GM10266 (cell line): ENCODE results near the gene LHX6.

Source experiments
- DNase-seq: peaks from one replicate; pipeline ENCODE4 v3.0.0; 2012; ENCODE audit errors: extremely low spot score
- TF ChIP-seq, protein P1 (sequence below): IDR thresholded peaks from 2 replicates; pipeline ENCODE4 v1.5.1; 2012; ENCODE audit warnings: mild to moderate bottlenecking, low read depth; ENCODE audit not compliant: control insufficient read depth, insufficient read depth; ENCODE audit errors: missing control alignments

LHX6 gene

DNA sequence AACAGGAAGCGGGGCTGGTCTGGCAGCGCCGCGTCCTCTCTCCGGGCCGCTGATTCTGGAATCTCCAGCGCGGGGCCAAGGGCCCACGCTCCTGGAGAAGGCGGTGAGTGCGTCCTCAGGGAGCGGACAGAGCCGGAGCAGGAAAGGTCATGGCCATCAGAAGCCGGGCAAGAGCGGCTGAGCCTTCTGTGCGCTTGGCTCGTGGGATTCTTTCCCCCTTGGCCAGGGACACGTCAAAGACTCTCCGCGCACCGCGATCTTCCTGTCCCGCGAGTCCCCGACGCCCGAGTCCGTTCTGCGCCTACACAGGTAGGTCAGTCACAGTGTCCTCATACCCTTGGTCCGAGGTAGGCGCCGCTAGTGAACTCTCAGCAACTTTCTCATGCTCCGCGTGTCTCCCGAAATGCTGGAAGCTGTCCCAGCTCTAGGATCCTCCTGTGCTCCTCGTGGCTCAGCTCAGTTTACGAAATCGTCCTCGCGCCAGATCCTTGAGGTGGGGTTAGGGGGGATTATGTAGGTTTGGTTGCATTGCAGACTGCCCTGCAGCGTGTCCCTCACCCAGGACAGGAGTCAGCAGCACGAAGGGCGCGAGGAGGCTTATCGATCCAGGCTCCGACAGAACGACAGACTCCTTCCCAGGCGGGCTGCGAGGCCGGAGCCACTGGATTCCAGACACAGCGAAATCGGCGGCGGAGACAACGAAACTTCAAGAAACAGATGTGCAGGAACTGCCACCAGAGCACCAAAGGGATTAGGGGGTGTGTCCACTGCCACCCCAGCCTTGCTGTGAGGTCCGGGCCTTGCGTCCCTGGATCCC, 8.7 kb downstream of the LHX6 start:
- DNase-seq = peak; percentile 23
- TF ChIP-seq, protein P1, sequence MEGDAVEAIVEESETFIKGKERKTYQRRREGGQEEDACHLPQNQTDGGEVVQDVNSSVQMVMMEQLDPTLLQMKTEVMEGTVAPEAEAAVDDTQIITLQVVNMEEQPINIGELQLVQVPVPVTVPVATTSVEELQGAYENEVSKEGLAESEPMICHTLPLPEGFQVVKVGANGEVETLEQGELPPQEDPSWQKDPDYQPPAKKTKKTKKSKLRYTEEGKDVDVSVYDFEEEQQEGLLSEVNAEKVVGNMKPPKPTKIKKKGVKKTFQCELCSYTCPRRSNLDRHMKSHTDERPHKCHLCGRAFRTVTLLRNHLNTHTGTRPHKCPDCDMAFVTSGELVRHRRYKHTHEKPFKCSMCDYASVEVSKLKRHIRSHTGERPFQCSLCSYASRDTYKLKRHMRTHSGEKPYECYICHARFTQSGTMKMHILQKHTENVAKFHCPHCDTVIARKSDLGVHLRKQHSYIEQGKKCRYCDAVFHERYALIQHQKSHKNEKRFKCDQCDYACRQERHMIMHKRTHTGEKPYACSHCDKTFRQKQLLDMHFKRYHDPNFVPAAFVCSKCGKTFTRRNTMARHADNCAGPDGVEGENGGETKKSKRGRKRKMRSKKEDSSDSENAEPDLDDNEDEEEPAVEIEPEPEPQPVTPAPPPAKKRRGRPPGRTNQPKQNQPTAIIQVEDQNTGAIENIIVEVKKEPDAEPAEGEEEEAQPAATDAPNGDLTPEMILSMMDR = no peak

DNA sequence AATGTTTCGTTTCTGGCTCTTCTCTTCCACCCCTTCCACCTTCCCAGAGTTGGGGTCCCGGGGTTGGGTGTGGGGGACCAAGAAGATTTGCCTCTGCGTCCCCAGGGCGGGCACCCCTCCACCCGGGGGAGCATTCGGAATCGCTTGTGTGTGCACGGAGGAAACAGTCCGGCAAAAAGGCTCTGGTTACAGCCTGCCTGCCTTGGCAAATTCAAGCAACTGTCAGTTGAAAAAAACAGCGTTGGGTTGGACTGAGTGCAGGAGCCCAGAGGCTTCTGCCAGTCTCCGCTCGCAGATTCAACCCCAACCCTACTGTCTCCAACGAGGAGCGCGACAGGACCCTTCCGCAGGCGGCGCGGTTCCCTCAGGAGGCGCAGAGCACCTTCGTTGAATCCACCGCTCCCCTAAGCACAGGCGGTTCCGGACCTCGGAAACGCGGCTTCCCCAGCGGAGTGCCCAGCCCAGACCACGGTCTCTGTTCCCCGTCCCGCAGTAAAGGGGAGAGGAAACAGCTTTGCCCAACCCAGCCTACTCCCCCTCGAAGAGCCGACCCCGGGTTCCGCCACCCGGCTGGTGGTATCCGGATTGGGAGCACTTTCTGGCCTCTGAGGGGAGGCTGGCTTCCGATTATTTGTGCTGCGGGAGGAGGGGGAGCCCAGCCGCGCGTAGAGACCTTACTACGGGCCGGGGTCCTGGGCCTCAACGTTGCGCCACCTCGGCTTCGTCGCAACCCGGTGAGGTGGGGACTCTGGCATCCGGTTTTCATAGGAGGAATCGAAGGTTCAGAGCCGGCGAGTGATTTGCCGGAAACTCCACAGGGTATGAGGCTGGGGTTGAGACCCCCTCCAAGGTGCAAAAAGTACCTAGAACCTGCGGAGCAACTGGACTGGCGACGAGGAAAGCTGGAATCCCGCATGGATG, 9.6 kb downstream of the LHX6 start:
- no peak for DNase-seq
- TF ChIP-seq, protein P1 = no peak

DNA sequence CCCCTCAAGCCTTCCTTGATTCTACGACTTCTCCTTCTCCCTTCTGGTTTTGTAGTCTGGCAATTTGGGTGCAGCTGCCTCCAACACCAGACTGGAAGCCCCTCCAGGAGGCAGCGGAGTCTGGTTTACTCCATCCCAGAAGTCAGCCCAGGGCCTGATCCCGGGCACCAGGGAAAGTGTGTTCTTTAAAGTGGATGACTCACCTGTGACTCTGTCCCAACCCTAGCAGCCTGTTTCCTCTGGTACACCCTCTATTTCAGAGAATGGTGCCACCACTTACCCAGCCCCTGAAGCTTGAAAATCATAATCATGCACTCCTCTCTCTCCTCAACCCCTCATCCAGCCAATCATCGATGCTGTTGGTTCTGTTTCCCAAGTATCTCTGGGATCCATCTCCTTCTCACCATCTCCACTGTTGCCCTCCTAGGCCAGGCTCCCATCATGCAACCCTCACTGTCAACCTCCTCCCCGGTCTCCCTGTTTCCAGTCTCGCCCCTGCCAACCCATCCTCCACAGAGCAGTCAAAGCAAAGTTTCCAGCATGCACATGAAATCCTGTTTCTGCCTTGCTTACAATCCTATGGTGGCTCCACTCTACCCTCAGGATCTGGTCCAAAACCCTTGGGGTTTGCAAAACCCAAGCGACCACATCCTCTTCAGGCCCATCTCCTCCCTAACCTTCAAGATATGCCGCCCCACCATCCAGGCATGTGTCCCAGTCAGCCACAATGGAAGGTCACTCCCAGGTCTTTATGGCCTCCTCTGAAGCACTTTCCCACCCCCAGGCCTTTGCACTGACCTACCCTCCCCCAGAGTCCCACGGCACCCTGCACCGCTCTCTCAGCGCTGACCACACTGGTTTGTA, 10.5 kb downstream of the LHX6 start:
- no peak for DNase-seq

DNA sequence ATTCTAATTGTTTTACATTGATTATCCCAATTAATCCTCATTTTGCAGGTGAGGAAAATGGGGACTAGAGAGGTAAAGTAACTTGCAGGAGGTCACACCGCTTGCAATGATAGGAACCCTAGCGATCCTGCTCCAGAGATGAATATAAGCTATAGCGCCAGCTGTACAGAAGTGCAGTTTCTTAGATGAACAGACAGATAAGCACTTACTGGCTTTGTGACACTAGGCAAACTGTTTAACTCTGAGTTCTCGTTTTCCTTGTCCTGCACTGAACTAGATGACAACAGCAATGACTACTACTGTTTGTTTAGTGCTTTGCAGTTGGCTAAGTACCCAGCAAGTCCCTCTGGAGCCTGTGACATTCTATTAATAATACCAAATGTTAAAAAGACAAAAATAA, 11.1 kb downstream of the LHX6 start:
- no peak for DNase-seq
- TF ChIP-seq, protein P1 = no peak

More for the DNA sequence above, 10.5 kb downstream of the LHX6 start:
- TF ChIP-seq, protein P1 = no peak

DNA sequence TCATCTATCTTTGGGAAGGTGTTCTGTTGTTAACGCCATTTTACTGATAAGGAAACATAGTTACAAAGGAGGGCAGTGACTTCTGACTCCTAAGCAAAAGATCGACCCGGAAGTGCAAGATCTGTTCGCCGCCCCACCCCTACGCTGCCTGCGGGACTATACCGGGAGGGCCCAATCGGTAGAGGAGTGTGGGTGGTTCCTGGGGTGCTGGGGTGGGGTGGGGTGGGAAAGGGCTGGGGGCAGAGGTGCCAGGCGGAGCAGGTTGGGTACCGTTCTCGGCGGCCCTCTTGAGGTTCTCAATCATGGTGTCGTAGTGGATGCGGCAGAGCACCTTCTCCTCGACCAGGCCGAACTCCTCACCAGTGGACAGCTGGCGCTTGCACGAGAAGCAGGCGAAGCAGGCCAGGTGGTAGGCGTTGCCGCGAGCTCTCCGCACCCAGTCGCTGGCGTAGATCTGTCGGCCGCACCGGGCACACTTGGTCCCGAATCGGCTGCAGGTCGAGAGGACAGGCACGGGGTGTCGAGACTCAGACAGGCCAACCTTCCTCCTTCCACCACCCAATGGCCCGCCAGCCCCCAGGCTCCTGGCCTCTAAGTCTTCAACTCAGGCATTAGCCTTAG, 11.8 kb downstream of the LHX6 start:
- TF ChIP-seq, protein P1 = no peak

DNA sequence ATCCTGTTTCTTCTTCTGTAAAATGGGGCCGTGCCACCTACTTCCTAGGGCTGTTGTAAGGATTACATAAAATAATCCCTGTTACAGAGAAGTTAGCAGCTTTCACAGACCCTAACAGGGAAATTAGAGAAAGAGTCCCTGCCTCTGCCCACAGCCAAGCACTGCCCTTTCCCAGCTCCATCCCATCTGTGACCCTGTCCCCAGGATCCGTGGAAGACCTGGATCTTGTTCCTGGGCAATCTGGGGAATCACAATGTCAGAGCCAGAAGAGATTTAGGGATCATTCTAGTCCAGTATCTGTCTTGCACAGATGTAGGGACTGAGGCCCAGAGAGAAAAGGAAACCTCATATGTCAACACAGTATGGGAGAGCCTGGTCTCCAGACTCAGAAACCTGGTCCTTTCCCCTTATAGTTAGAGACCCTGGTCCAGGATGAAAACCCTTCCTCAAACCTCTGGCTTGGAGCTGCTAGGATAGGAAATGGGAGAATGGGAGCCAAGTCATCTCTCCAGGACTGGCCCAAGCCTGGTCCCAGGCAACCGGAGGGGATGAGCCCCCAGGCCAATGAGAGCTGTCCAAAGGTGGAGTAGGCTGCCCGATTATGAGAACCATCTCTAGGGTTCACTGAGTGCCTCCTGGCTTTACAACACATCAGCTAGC, 12.5 kb downstream of the LHX6 start:
- DNase-seq = no peak
- TF ChIP-seq, protein P1 = no peak

More for the DNA sequence above, 11.8 kb downstream of the LHX6 start:
- no peak for DNase-seq
